Mesenchymal stem cell (in vitro differentiated cells and primary cell): Measurements from ENCODE around the gene PLXNB1.
A peak's percentile ranks its signal among the peaks of the same experiment; 100 is the strongest.

Source experiments
- DNase-seq: peaks from one replicate; pipeline ENCODE4 v3.0.0-alpha.2; 2013
- H2AFZ ChIP-seq: one replicate; pipeline ENCODE4 v1.6.1; 2013; ENCODE audit warnings: low read depth, mild to moderate bottlenecking, control low read depth, inconsistent platforms, low read length, moderate library complexity
- H2AK5ac ChIP-seq: 2 replicates; pipeline ENCODE4 v1.6.1; 2013; ENCODE audit warnings: low read length, moderate library complexity, mild to moderate bottlenecking, inconsistent platforms; ENCODE audit not compliant: severe bottlenecking
- H2BK120ac ChIP-seq: one replicate; pipeline ENCODE4 v1.6.1; 2013; ENCODE audit warnings: low read depth, mild to moderate bottlenecking, inconsistent platforms, low read length, moderate library complexity
- H2BK12ac ChIP-seq, 2 experiments: one replicate each; pipeline ENCODE4 v1.6.1; 2013; ENCODE audit warnings: inconsistent platforms in 2 of 2, low read length in 2 of 2, mild to moderate bottlenecking in 2 of 2, moderate library complexity in 2 of 2, control low read depth in 1 of 2
- H2BK15ac ChIP-seq: one replicate; pipeline ENCODE4 v1.6.1; 2013; ENCODE audit warnings: mild to moderate bottlenecking, low read depth, inconsistent platforms; ENCODE audit not compliant: poor library complexity, severe bottlenecking
- H2BK5ac ChIP-seq: 2 replicates; pipeline ENCODE4 v1.6.1; 2013; ENCODE audit warnings: low read depth, mild to moderate bottlenecking, low read length, control low read depth, inconsistent platforms; ENCODE audit not compliant: poor library complexity, severe bottlenecking
- H3K14ac ChIP-seq, 2 experiments: one replicate each; pipeline ENCODE4 v1.6.1; 2013; ENCODE audit warnings: inconsistent platforms in 2 of 2, low read length in 2 of 2, control low read depth in 1 of 2, mild to moderate bottlenecking in 1 of 2, moderate library complexity in 1 of 2
- H3K18ac ChIP-seq, 2 experiments: one replicate each; pipeline ENCODE4 v1.6.1; 2013; ENCODE audit warnings: inconsistent platforms in 2 of 2, low read length in 2 of 2, control low read depth in 1 of 2, low read depth in 1 of 2, mild to moderate bottlenecking in 1 of 2
- H3K23ac ChIP-seq, 2 experiments: one replicate each; pipeline ENCODE4 v1.6.1; 2013; ENCODE audit warnings: inconsistent platforms in 2 of 2, low read length in 2 of 2, mild to moderate bottlenecking in 2 of 2, moderate library complexity in 2 of 2, control low read depth in 1 of 2
- H3K27ac ChIP-seq: 2 replicates; pipeline ENCODE4 v1.5.1; 2013; ENCODE audit warnings: mild to moderate bottlenecking, moderate library complexity, low read length, control low read depth, inconsistent platforms; ENCODE audit not compliant: poor library complexity, severe bottlenecking
- H3K27me3 ChIP-seq, 2 experiments: 2 replicates each; pipeline versions ENCODE4 v1.6.1 to v1.7.0; 2013; ENCODE audit warnings: low read length in 2 of 2, mild to moderate bottlenecking in 2 of 2, moderate library complexity in 2 of 2, control low read depth in 1 of 2, inconsistent platforms in 1 of 2; ENCODE audit not compliant: control insufficient read depth in 1 of 2, insufficient read depth in 1 of 2
- H3K36me3 ChIP-seq, 2 experiments: 2 replicates each; pipeline versions ENCODE4 v1.6.1 to v1.7.0; 2013; ENCODE audit warnings: low read length in 2 of 2, control low read depth in 1 of 2, inconsistent platforms in 1 of 2, low read depth in 1 of 2, mild to moderate bottlenecking in 1 of 2; ENCODE audit not compliant: insufficient read depth in 2 of 2, control insufficient read depth in 1 of 2
- H3K4ac ChIP-seq, 2 experiments: one replicate each; pipeline ENCODE4 v1.6.1; 2013; ENCODE audit warnings: inconsistent platforms in 2 of 2, low read length in 2 of 2, mild to moderate bottlenecking in 2 of 2, moderate library complexity in 2 of 2, control low read depth in 1 of 2, low read depth in 1 of 2
- H3K4me1 ChIP-seq: 2 replicates; pipeline ENCODE4 v1.6.1; 2013; ENCODE audit warnings: low read depth, low read length, control low read depth; ENCODE audit not compliant: control insufficient read depth, insufficient read depth
- H3K4me2 ChIP-seq: 2 replicates; pipeline ENCODE4 v1.6.1; 2013; ENCODE audit warnings: low read length, mild to moderate bottlenecking, inconsistent platforms; ENCODE audit not compliant: poor library complexity, severe bottlenecking
- H3K4me3 ChIP-seq, 2 experiments: 2 replicates each; pipeline versions ENCODE4 v1.5.1 to v1.7.0; 2013; ENCODE audit warnings: low read length in 2 of 2, mild to moderate bottlenecking in 2 of 2, control low read depth in 1 of 2, low read depth in 1 of 2; ENCODE audit not compliant: insufficient read depth in 1 of 2
- H3K79me1 ChIP-seq: replicated peaks from 2 replicates; pipeline ENCODE4 v1.6.1; 2013; ENCODE audit warnings: mild to moderate bottlenecking, control low read depth, low read length, inconsistent platforms; ENCODE audit not compliant: poor library complexity, severe bottlenecking
- H3K9ac ChIP-seq: 2 replicates; pipeline ENCODE4 v1.7.0; 2013; ENCODE audit warnings: mild to moderate bottlenecking, low read length, moderate library complexity
- H3K9me3 ChIP-seq: 2 replicates; pipeline ENCODE4 v1.7.0; 2013; ENCODE audit warnings: mild to moderate bottlenecking, low read length; ENCODE audit not compliant: control insufficient read depth
- H4K8ac ChIP-seq: one replicate; pipeline ENCODE4 v1.6.1; 2013; ENCODE audit warnings: inconsistent platforms, mild to moderate bottlenecking, low read length, moderate library complexity
- H4K91ac ChIP-seq: one replicate; pipeline ENCODE4 v1.6.1; 2013; ENCODE audit warnings: mild to moderate bottlenecking, low read length, inconsistent platforms
- WGBS: methylation state at CpG from one replicate; pipeline ENCODE4 v1.1.7; 2013; ENCODE audit warnings: mixed read lengths; 5-methylcytosine and 5-hydroxymethylcytosine counted together

Gene PLXNB1

GRCh38 chr3:48404440-48405342, 25.2 kb downstream of the PLXNB1 start:
- H3K27me3 ChIP-seq: no peaks in the 10 kb centered on the region
- H3K36me3 ChIP-seq: peaks cover 55 to 71% of the 10 kb centered on the region in 2 experiments
- H3K4me3 ChIP-seq: no peak overlapping the region
- peaks cover 6% of the 10 kb centered on the region for H3K4me1 ChIP-seq
- no peaks in the 10 kb centered on the region for H3K9me3 ChIP-seq
- no peak overlapping the region for H2BK5ac ChIP-seq
- H3K4ac ChIP-seq: no peak overlapping the region
- no peak overlapping the region for H3K27ac ChIP-seq
- H3K14ac ChIP-seq: no peak overlapping the region
- H3K9ac ChIP-seq: no peak overlapping the region
- H2BK15ac ChIP-seq: no peak overlapping the region
- no peak overlapping the region for H2BK120ac ChIP-seq
- no peak overlapping the region for H4K8ac ChIP-seq
- H2AFZ ChIP-seq: no peak overlapping the region
- WGBS: 92% methylated on average over 21 of the region's 21 CpGs
- no peak overlapping the region for H3K18ac ChIP-seq
- no peaks in the 10 kb centered on the region for H3K79me1 ChIP-seq
- H3K23ac ChIP-seq: peak overlapping the region in 1 of 2 experiments; percentile 23
- no peak overlapping the region for H2BK12ac ChIP-seq
- no peak overlapping the region for H4K91ac ChIP-seq
- no peak for DNase-seq
- H2AK5ac ChIP-seq: no peak overlapping the region
- no peak overlapping the region for H3K4me2 ChIP-seq

- no peak overlapping the region for H3K4ac ChIP-seq
- H3K27me3 ChIP-seq: peaks cover 4 to 6% of the 10 kb centered on the region in 2 experiments
- H3K14ac ChIP-seq: no peak overlapping the region
- no peaks in the 10 kb centered on the region for H3K9me3 ChIP-seq
- H2BK15ac ChIP-seq: no peak overlapping the region
- no peaks in the 10 kb centered on the region for H3K79me1 ChIP-seq
- H2AK5ac ChIP-seq: no peak overlapping the region
- H3K4me1 ChIP-seq: peaks cover 8% of the 10 kb centered on the region
- no peak overlapping the region for H3K27ac ChIP-seq
- H2BK120ac ChIP-seq: no peak overlapping the region
- peaks cover 47 to 62% of the 10 kb centered on the region in 2 experiments for H3K36me3 ChIP-seq
- H3K18ac ChIP-seq: no peak overlapping the region
- H4K91ac ChIP-seq: no peak overlapping the region
- no peak overlapping the region for H3K23ac ChIP-seq
- no peak overlapping the region for H2BK12ac ChIP-seq
- no peak overlapping the region for H2BK5ac ChIP-seq
- no peak overlapping the region for H3K4me3 ChIP-seq
- H4K8ac ChIP-seq: no peak overlapping the region
- DNase-seq: no peak
- no peak overlapping the region for H3K4me2 ChIP-seq
- H2AFZ ChIP-seq: no peak overlapping the region
- WGBS: 93% methylated on average over 13 of the region's 15 CpGs
- H3K9ac ChIP-seq: no peak overlapping the region
These were observed 26.1 kb downstream of the PLXNB1 start for GRCh38 chr3:48403533-48404439.

- H3K36me3 ChIP-seq: peaks cover 41 to 53% of the 10 kb centered on the region in 2 experiments
- H3K4ac ChIP-seq: no peak overlapping the region
- H3K18ac ChIP-seq: no peak overlapping the region
- H3K27ac ChIP-seq: no peak overlapping the region
- no peak overlapping the region for H3K23ac ChIP-seq
- H3K4me3 ChIP-seq: no peak overlapping the region
- no peak overlapping the region for H3K4me2 ChIP-seq
- no peak overlapping the region for H2BK15ac ChIP-seq
- WGBS: 77% methylated on average over 3 of the region's 3 CpGs
- no peak overlapping the region for H2BK12ac ChIP-seq
- no peaks in the 10 kb centered on the region for H3K79me1 ChIP-seq
- no peak overlapping the region for H3K9ac ChIP-seq
- no peak overlapping the region for H2AFZ ChIP-seq
- H2BK5ac ChIP-seq: no peak overlapping the region
- H4K8ac ChIP-seq: no peak overlapping the region
- no peak overlapping the region for H2AK5ac ChIP-seq
- DNase-seq: no peak
- H3K4me1 ChIP-seq: peaks cover 8% of the 10 kb centered on the region
- no peaks in the 10 kb centered on the region for H3K9me3 ChIP-seq
- no peak overlapping the region for H3K14ac ChIP-seq
- H4K91ac ChIP-seq: no peak overlapping the region
- H2BK120ac ChIP-seq: no peak overlapping the region
- peaks cover 13 to 14% of the 10 kb centered on the region in 2 experiments for H3K27me3 ChIP-seq
These were observed 27.0 kb downstream of the PLXNB1 start for GRCh38 chr3:48402907-48403306.

- Histone ChIP-seq H2BK12ac (no peak overlapping the region), H3K4ac (no peak overlapping the region), H4K91ac (no peak overlapping the region), H3K4me2 (no peak overlapping the region), H3K9ac (peak overlapping the region; percentile 64), H3K14ac (no peak overlapping the region), H2AFZ (no peak overlapping the region), H3K27ac (no peak overlapping the region), H2BK5ac (no peak overlapping the region), H3K23ac (no peak overlapping the region), H2AK5ac (no peak overlapping the region), H3K4me1 (peaks cover 8% of the 10 kb centered on the region), H3K36me3 (peaks cover 39 to 47% of the 10 kb centered on the region in 2 experiments), H3K27me3 (peaks cover 16 to 20% of the 10 kb centered on the region in 2 experiments), H3K18ac (no peak overlapping the region), H3K79me1 (no peaks in the 10 kb centered on the region), H2BK15ac (no peak overlapping the region), H3K9me3 (no peaks in the 10 kb centered on the region), H2BK120ac (no peak overlapping the region), H4K8ac (no peak overlapping the region), H3K4me3 (no peak overlapping the region)
- WGBS: 37% methylated on average over 8 of the region's 8 CpGs
- peak; percentile 81 for DNase-seq
These were observed 27.6 kb downstream of the PLXNB1 start for GRCh38 chr3:48402281-48402732.
